ENCODE results near the gene PROZ.

- TF ChIP-seq POLR2A (IDR thresholded peaks at IDR 0.05) = no peak
- no peak for TF ChIP-seq CTCF (IDR thresholded peaks at IDR 0.05)
Observed at GRCh38 chr13:113161433-113161832, 3.0 kb downstream of the PROZ start.
